K562 (cell line): ENCODE data around the gene ATP6V0A1. TPM values are rescaled to one million over a fixed set of nuclear protein-coding genes. Genes with fewer than 3 reads are reported as not detected.

ENCODE experiments used
- CHD7 ChIP-seq: fragments of 200-600 bp; sonication (generic); IDR thresholded peaks from one replicate; pipeline ENCODE4 v1.6.1; 2012; ENCODE audit warnings: mild to moderate bottlenecking, low read depth, low read length, inconsistent platforms
- ETV1 ChIP-seq: fragments of 450-650 bp; conservative IDR thresholded peaks from 2 replicates; pipeline ENCODE4 v1.6.1; 2016; ENCODE audit warnings: missing genetic modification characterization, control low read depth, low read depth, missing compliant biosample characterization
- FOXJ3 ChIP-seq: sonication (generic); formaldehyde crosslinking; IDR thresholded peaks from 2 replicates; pipeline ENCODE4 v1.4.0; 2020; ENCODE audit warnings: mild to moderate bottlenecking, missing genetic modification reagents
- MTA1 ChIP-seq: fragments of 450-650 bp; IDR thresholded peaks from 2 replicates; pipeline ENCODE4 v1.6.1; 2017; ENCODE audit warnings: borderline replicate concordance
- NFXL1 ChIP-seq: fragments of 450-650 bp; formaldehyde crosslinking; IDR thresholded peaks from 2 replicates; pipeline ENCODE4 v1.4.0; 2021; ENCODE audit warnings: mild to moderate bottlenecking
- PYGO2 ChIP-seq: fragments of 450-650 bp; IDR thresholded peaks from 2 replicates; pipeline ENCODE4 v1.6.1; 2016; ENCODE audit warnings: mild to moderate bottlenecking, missing genetic modification characterization, moderate library complexity, missing compliant biosample characterization
- TBP ChIP-seq: optimal IDR thresholded peaks from 2 replicates; pipeline ENCODE3; 2011; ENCODE audit warnings: low read depth, low read length, improper control_type of control experiment
- ZNF518B ChIP-seq: fragments of 250-450 bp; sonication (Bioruptor Pico); IDR thresholded peaks from 2 replicates; pipeline ENCODE4 v1.5.0; 2021; ENCODE audit warnings: mild to moderate bottlenecking, moderate library complexity
- polyA plus RNA-seq, 8 experiments: library from polyadenylated mRNA; depleted of rRNA in 4 of 8; stranded (reverse) in 5 of 8; unstranded in 3 of 8; fragments of >200 nt; fragmentation: Nextera tagmentation in 2 of 8; fragmentation: Illumina TruSeq in 1 of 8; extraction: Ambion mirVana in 2 of 8; extraction: Trizol in 1 of 8; gene quantifications; 2 replicates each; pipeline versions ENCODE4 v1.2.1 to v1.2.3, GENCODE V29; 2011 to 2014; ENCODE audit warnings: inconsistent platforms in 1 of 8, missing spikeins in 1 of 8
- total RNA-seq, 7 experiments: library from RNA; depleted of rRNA in 6 of 7; stranded (reverse); fragments of >200 nt in 6 of 7; fragmentation: Illumina TruSeq in 2 of 7; extraction: Trizol in 2 of 7; gene quantifications; 2 replicates each; pipeline versions ENCODE4 v1.2.1 to v1.2.3, GENCODE V29; 2011 to 2021; ENCODE audit warnings: low replicate concordance in 1 of 7

The ATP6V0A1 gene
- total and polyA plus RNA-seq, 9 of the 15 experiments (the other 6 are each of a cell fraction or from before 2014, with no cell fraction given): 11.8 to 158 (median 75.5) TPM

DNA sequence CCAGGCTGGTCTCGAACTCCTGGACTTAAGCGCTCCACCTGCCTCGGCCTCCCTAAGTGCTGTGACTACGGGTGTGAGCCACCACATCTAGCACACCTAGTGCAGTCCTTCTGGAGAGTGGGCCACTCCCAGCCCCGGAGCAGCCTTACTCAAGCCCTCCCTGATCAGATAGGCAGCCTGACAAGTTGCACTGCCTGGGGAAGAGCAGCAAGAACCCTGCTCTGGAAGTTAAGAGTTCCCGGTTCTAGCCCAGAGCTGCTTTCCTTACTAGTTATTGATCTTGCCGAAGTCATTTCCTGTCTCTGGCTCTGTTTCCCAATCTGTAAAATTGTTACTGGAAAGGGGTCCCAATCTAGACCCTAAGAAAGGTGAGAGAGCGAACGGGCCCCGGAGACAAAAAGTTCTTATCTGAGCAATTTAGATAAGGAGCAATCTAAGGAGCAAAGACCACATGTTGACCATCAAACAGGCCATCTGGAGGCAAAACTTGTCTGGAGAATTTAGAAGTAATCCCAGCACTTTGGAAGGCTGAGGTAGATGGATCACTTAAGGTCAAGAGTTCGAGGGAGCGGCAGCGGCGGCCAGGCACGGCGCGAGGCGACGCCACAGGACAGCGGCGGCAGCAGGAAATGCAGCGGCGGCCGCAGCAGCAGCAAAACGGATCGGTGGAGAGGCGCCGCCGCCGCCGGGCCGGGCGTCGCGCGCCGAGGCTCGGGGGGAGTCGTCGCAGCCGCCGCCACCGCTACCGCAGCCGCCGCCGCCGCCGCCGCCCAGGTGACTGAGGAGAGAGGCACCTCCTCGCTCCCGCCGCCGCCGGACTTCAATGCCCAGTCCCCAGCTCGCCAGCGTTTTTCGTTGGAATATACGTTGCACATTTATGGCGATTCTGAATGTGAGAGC lies 73.0 kb downstream of the ATP6V0A1 start (continued):
- no peak for TF ChIP-seq ZNF518B (CRISPR knock-in tag)
- no peak for TF ChIP-seq NFXL1 (CRISPR knock-in tag)
- peak; percentile 66 for TF ChIP-seq TBP
- no peak for TF ChIP-seq CHD7
- TF ChIP-seq FOXJ3 (CRISPR knock-in tag): no peak
- peak; percentile 36; the same call in 1 of the 2 replicates for TF ChIP-seq ETV1 (tag)
- TF ChIP-seq PYGO2: no peak
- TF ChIP-seq MTA1: peak; percentile 58
